GM12864 (cell line): ENCODE measurements around the gene HSPG2.

ENCODE experiments used
- DNase-seq: peaks from one replicate; pipeline ENCODE4 v3.0.0-alpha.2; 2011; ENCODE audit warnings: low read depth
- H3K4me3 ChIP-seq: 2 replicates; pipeline ENCODE4 v1.5.1; 2011; ENCODE audit warnings: mild to moderate bottlenecking, low read depth, low read length, control low read depth
- TF ChIP-seq, protein P1 (sequence below): IDR thresholded peaks from 2 replicates; pipeline ENCODE4 v1.5.1; 2011; ENCODE audit warnings: low read depth, mild to moderate bottlenecking, moderate library complexity, low read length, control low read depth, inconsistent platforms; ENCODE audit errors: missing control alignments

HSPG2 gene

DNA sequence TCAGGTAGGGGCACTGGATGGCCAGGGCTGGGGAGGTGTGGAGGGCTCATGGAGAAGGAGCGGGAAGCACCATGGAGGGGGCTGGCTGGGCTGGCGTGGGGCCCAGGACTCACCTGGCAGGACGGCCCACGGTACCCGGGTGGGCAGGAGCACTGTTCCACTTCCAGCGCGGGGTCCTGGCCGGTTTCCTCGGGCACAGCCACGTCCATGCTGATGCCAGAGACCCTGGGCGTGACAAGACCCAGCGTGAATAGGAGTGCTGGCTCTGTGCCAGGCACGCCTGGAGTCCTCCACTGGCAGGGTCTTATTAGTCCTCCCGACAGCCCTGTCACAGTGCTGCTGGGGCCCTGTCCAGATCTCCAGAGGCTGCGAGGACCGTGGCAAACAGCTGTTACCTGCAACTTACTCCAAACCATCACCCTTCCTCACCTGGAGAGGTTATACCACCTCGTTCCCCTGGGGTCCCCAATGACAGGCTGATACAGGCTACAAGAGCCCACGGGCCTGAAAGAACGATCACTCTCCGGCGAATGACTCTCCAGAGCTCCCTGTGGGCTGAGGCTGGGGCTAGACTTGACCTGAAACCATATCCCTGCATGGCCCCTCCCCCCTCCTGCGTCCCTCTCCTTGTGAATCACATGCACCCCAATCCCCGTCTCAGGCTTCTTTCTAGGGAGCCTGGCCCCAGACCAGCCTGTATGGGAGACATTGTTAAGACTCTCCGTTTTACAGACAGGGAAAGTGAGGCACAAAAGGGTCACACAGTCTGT, 62.1 kb downstream of the HSPG2 start:
- no peak for DNase-seq
- no peak overlapping the region for H3K4me3 ChIP-seq
- TF ChIP-seq, protein P1, sequence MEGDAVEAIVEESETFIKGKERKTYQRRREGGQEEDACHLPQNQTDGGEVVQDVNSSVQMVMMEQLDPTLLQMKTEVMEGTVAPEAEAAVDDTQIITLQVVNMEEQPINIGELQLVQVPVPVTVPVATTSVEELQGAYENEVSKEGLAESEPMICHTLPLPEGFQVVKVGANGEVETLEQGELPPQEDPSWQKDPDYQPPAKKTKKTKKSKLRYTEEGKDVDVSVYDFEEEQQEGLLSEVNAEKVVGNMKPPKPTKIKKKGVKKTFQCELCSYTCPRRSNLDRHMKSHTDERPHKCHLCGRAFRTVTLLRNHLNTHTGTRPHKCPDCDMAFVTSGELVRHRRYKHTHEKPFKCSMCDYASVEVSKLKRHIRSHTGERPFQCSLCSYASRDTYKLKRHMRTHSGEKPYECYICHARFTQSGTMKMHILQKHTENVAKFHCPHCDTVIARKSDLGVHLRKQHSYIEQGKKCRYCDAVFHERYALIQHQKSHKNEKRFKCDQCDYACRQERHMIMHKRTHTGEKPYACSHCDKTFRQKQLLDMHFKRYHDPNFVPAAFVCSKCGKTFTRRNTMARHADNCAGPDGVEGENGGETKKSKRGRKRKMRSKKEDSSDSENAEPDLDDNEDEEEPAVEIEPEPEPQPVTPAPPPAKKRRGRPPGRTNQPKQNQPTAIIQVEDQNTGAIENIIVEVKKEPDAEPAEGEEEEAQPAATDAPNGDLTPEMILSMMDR, result no peak

DNA sequence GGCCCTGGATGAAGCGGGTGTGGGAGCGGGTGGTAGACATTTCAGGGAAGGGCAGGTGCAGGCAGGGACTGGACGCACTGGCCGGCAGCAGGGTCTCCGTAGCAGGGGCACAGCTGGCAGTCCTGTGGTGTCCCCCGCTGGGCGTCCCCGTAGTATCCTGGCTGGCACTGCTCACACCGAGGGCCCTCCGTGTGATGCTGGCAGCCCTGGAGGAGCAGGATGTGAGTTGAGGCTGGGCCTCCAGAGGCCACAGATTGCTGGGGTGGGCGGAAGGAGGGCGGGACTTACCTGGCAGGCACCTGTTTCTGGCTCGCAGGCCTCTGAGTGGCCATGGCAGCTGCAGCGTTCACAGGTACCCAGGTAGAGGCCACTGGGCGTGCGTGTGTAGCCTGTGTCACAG, 62.8 kb downstream of the HSPG2 start:
- no peak overlapping the region for H3K4me3 ChIP-seq
- TF ChIP-seq, protein P1, result no peak
- no peak for DNase-seq

DNA sequence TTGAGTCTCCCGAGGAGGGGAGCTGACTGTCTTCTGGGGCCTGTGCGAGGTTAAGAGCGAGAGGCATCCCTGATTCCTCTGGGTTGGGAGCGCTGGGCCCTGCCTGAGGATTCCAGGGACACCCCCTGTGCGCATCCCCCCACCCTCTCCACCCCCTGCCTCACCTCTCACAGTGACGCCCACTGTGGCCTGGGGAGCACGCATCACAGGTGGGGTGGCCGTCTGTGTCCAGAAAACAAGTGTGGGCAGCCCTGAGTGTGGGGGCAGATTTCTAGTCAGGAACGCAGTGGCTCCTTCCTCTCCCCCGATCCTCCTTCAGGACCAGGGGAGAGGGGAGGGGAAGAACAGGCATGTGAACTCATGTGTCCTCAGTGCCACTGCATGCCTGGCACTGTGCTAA, 63.3 kb downstream of the HSPG2 start:
- DNase-seq, result no peak
- no peak overlapping the region for H3K4me3 ChIP-seq
- TF ChIP-seq, protein P1, result no peak

DNA sequence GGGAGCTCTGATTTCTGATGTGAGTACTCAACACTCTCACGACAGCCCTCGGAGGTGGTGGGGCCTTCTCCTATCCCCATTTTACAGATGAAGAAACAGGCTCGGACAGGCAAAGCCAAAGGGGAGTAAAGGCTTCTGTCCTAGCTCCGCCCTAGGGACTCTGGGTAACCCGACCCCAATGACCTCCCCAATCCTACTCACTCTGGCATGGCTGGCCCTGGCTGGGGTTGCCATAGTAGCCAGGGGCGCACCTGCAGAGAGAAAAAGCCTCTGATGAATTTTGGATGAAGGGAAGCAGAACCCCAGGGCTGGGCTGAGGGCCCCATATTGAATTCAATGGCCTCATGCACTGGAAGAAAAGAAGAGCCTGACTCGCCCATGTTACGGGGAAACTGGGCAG, 63.9 kb downstream of the HSPG2 start:
- no peak for DNase-seq
- H3K4me3 ChIP-seq, result no peak overlapping the region
- TF ChIP-seq, protein P1, result no peak

DNA sequence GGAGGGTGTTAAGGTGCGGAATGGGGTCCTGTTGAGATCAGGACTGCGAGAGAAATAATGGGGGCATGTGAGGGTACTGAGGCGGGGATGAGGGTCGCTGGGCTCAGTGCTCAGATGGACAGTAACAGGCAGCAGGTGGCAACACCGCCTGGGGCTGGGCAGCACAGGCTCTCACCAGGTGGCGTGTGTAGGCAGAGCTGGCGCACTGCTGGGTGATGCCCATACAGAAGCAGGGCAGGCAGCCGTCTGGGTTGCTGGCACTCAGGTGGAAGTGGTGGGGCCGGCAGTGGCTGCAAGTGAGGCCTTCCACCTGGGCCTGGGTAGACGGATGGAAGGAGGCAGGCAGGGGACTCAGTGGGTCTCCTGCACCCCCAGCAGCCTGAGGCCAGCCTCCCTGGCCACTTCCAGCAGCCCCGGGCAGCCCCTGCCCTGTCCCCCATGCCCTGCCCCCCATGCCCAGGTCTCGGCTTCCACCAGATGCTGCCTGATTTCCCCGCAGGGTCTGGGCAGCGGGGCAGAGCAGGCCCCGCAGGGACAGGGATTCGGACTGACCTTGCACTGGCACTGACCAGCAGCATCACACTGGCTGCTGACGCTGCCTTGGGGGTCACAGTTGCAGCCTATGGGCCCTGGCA, 64.5 kb downstream of the HSPG2 start:
- no peak overlapping the region for H3K4me3 ChIP-seq
- TF ChIP-seq, protein P1, result no peak
- DNase-seq, result no peak

DNA sequence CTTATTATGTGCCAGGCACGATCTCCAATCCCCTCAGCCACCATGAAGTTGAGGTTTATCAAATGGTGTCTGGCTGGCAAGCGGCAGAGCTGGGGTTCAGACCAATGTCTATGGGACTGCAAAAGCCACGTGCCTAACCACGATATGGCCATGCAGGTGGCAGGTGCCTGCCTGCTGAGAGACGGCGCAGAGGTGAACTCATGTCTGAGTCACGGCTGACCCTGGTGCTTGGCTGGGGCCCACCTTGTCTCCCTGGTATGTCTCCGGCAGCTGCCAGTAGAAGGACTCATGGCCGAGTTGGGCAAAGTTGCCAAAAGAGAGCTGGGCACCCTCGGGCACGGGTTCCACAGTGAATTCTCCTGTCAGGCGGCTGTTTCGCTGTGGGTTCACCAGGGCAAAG, 65.2 kb downstream of the HSPG2 start:
- DNase-seq, result no peak
- TF ChIP-seq, protein P1, result no peak
- no peak overlapping the region for H3K4me3 ChIP-seq
